K562 (cell line): ENCODE data around the gene KMT2C.

ENCODE experiments used
- BHLHE40 ChIP-seq: IDR thresholded peaks from 2 replicates; pipeline ENCODE4 v1.6.1; 2011; ENCODE audit warnings: low read length, improper control_type of control experiment
- NCOA1 ChIP-seq: fragments of 450-650 bp; IDR thresholded peaks from 2 replicates; pipeline ENCODE4 v1.6.1; 2016; ENCODE audit warnings: low read depth
- PHB2 ChIP-seq: fragments of 450-650 bp; IDR thresholded peaks from 2 replicates; pipeline ENCODE4 v1.6.1; 2017; ENCODE audit warnings: low read depth
- TF ChIP-seq, protein P1 (sequence below): sonication (generic); formaldehyde crosslinking; IDR thresholded peaks from 2 replicates; pipeline ENCODE4 v1.8.0; 2023; ENCODE audit warnings: mild to moderate bottlenecking, missing genetic modification reagents
- TF ChIP-seq, protein P2 (sequence below), 3 experiments: IDR thresholded peaks in 2 of 3; conservative IDR thresholded peaks in 1 of 3; 2 replicates each; pipeline ENCODE4 v1.5.1; 2011 to 2012; ENCODE audit warnings: low read length in 3 of 3, mild to moderate bottlenecking in 3 of 3, control low read depth in 2 of 3, improper control_type of control experiment in 1 of 3, inconsistent platforms in 1 of 3, low read depth in 1 of 3, mixed read lengths in 1 of 3, moderate library complexity in 1 of 3; ENCODE audit not compliant: insufficient read depth in 2 of 3
- TF ChIP-seq, protein P3 (sequence below): fragments of 250-450 bp; sonication (Bioruptor Pico); IDR thresholded peaks from 2 replicates; pipeline ENCODE4 v1.5.0; 2021
- TF ChIP-seq, protein P4 (sequence below), 2 experiments: fragments of 450-650 bp; formaldehyde crosslinking in 1 of 2; IDR thresholded peaks; 2 replicates each; pipeline versions ENCODE4 v1.4.0 to v1.6.1; 2014 to 2020; ENCODE audit warnings: mild to moderate bottlenecking in 2 of 2, borderline replicate concordance in 1 of 2, low read depth in 1 of 2
- TF ChIP-seq, protein P5 (sequence below): sonication (generic); formaldehyde crosslinking; IDR thresholded peaks from 2 replicates; pipeline ENCODE4 v1.8.0; 2022; ENCODE audit warnings: mild to moderate bottlenecking, low read depth, missing genetic modification reagents
- TF ChIP-seq, protein P6 (sequence below): fragments of 450-650 bp; IDR thresholded peaks from one replicate; pipeline ENCODE4 v1.6.1; 2018; ENCODE audit warnings: mild to moderate bottlenecking, moderate library complexity; ENCODE audit not compliant: partially characterized antibody
- TF ChIP-seq, protein P7 (sequence below): fragments of 250-450 bp; sonication (Bioruptor Pico); IDR thresholded peaks from 2 replicates; pipeline ENCODE4 v1.5.0; 2022; ENCODE audit warnings: mild to moderate bottlenecking

DNA sequence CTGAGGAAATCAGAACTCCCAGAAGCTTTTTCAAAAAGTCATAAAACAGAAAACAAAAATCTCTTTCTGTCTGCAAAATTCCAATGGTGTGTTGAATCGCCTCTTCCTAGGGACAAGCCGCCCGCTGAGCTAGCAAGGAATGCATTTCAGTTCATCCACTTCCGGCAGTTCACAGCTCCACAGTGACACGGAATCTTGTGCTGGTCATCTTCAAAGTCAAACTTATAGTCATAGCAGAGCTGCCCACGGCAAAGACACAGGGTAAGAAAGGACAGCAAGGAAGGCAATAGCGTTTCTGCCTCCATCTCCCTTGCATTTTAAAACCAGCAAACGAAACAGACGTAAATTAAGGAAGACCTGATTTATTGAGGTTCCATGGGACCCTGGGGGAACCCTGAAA lies 299.1 kb downstream of the KMT2C start:
- TF ChIP-seq, protein P1, sequence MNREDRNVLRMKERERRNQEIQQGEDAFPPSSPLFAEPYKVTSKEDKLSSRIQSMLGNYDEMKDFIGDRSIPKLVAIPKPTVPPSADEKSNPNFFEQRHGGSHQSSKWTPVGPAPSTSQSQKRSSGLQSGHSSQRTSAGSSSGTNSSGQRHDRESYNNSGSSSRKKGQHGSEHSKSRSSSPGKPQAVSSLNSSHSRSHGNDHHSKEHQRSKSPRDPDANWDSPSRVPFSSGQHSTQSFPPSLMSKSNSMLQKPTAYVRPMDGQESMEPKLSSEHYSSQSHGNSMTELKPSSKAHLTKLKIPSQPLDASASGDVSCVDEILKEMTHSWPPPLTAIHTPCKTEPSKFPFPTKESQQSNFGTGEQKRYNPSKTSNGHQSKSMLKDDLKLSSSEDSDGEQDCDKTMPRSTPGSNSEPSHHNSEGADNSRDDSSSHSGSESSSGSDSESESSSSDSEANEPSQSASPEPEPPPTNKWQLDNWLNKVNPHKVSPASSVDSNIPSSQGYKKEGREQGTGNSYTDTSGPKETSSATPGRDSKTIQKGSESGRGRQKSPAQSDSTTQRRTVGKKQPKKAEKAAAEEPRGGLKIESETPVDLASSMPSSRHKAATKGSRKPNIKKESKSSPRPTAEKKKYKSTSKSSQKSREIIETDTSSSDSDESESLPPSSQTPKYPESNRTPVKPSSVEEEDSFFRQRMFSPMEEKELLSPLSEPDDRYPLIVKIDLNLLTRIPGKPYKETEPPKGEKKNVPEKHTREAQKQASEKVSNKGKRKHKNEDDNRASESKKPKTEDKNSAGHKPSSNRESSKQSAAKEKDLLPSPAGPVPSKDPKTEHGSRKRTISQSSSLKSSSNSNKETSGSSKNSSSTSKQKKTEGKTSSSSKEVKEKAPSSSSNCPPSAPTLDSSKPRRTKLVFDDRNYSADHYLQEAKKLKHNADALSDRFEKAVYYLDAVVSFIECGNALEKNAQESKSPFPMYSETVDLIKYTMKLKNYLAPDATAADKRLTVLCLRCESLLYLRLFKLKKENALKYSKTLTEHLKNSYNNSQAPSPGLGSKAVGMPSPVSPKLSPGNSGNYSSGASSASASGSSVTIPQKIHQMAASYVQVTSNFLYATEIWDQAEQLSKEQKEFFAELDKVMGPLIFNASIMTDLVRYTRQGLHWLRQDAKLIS (CRISPR knock-in tag) = no peak
- TF ChIP-seq, protein P2, sequence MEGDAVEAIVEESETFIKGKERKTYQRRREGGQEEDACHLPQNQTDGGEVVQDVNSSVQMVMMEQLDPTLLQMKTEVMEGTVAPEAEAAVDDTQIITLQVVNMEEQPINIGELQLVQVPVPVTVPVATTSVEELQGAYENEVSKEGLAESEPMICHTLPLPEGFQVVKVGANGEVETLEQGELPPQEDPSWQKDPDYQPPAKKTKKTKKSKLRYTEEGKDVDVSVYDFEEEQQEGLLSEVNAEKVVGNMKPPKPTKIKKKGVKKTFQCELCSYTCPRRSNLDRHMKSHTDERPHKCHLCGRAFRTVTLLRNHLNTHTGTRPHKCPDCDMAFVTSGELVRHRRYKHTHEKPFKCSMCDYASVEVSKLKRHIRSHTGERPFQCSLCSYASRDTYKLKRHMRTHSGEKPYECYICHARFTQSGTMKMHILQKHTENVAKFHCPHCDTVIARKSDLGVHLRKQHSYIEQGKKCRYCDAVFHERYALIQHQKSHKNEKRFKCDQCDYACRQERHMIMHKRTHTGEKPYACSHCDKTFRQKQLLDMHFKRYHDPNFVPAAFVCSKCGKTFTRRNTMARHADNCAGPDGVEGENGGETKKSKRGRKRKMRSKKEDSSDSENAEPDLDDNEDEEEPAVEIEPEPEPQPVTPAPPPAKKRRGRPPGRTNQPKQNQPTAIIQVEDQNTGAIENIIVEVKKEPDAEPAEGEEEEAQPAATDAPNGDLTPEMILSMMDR (IDR thresholded peaks at IDR 0.05 in 2 of 3, conservative IDR thresholded peaks at IDR 0.05 in 1 of 3; ENCODE audit: insufficient read depth in 2 of 3, low read depth in 1 of 3, low read length in 3 of 3) = no peak
- TF ChIP-seq, protein P3, sequence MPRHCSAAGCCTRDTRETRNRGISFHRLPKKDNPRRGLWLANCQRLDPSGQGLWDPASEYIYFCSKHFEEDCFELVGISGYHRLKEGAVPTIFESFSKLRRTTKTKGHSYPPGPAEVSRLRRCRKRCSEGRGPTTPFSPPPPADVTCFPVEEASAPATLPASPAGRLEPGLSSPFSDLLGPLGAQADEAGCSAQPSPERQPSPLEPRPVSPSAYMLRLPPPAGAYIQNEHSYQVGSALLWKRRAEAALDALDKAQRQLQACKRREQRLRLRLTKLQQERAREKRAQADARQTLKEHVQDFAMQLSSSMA (CRISPR knock-in tag) = no peak
- TF ChIP-seq, protein P4, sequence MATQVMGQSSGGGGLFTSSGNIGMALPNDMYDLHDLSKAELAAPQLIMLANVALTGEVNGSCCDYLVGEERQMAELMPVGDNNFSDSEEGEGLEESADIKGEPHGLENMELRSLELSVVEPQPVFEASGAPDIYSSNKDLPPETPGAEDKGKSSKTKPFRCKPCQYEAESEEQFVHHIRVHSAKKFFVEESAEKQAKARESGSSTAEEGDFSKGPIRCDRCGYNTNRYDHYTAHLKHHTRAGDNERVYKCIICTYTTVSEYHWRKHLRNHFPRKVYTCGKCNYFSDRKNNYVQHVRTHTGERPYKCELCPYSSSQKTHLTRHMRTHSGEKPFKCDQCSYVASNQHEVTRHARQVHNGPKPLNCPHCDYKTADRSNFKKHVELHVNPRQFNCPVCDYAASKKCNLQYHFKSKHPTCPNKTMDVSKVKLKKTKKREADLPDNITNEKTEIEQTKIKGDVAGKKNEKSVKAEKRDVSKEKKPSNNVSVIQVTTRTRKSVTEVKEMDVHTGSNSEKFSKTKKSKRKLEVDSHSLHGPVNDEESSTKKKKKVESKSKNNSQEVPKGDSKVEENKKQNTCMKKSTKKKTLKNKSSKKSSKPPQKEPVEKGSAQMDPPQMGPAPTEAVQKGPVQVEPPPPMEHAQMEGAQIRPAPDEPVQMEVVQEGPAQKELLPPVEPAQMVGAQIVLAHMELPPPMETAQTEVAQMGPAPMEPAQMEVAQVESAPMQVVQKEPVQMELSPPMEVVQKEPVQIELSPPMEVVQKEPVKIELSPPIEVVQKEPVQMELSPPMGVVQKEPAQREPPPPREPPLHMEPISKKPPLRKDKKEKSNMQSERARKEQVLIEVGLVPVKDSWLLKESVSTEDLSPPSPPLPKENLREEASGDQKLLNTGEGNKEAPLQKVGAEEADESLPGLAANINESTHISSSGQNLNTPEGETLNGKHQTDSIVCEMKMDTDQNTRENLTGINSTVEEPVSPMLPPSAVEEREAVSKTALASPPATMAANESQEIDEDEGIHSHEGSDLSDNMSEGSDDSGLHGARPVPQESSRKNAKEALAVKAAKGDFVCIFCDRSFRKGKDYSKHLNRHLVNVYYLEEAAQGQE (IDR thresholded peaks at IDR 0.05; ENCODE audit: borderline replicate concordance) = no peak
- TF ChIP-seq, protein P4 (CRISPR knock-in tag; IDR thresholded peaks at IDR 0.05; ENCODE audit: low read depth) = no peak
- TF ChIP-seq, protein P5, sequence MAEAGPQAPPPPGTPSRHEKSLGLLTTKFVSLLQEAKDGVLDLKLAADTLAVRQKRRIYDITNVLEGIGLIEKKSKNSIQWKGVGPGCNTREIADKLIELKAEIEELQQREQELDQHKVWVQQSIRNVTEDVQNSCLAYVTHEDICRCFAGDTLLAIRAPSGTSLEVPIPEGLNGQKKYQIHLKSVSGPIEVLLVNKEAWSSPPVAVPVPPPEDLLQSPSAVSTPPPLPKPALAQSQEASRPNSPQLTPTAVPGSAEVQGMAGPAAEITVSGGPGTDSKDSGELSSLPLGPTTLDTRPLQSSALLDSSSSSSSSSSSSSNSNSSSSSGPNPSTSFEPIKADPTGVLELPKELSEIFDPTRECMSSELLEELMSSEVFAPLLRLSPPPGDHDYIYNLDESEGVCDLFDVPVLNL (CRISPR knock-in tag) = no peak
- TF ChIP-seq BHLHE40 (no peak), NCOA1 (no peak), PHB2 (no peak)
- TF ChIP-seq, protein P6, sequence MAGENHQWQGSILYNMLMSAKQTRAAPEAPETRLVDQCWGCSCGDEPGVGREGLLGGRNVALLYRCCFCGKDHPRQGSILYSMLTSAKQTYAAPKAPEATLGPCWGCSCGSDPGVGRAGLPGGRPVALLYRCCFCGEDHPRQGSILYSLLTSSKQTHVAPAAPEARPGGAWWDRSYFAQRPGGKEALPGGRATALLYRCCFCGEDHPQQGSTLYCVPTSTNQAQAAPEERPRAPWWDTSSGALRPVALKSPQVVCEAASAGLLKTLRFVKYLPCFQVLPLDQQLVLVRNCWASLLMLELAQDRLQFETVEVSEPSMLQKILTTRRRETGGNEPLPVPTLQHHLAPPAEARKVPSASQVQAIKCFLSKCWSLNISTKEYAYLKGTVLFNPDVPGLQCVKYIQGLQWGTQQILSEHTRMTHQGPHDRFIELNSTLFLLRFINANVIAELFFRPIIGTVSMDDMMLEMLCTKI = no peak
- TF ChIP-seq, protein P7, sequence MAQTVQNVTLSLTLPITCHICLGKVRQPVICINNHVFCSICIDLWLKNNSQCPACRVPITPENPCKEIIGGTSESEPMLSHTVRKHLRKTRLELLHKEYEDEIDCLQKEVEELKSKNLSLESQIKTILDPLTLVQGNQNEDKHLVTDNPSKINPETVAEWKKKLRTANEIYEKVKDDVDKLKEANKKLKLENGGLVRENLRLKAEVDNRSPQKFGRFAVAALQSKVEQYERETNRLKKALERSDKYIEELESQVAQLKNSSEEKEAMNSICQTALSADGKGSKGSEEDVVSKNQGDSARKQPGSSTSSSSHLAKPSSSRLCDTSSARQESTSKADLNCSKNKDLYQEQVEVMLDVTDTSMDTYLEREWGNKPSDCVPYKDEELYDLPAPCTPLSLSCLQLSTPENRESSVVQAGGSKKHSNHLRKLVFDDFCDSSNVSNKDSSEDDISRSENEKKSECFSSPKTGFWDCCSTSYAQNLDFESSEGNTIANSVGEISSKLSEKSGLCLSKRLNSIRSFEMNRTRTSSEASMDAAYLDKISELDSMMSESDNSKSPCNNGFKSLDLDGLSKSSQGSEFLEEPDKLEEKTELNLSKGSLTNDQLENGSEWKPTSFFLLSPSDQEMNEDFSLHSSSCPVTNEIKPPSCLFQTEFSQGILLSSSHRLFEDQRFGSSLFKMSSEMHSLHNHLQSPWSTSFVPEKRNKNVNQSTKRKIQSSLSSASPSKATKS = no peak
